HG03575 (cell line): Measurements from ENCODE around the gene PLCXD1.

Source experiments
- ATAC-seq: cut with Tn5 transposase; IDR thresholded peaks from one replicate; pipeline ENCODE4 v1.9.1; 2021; ENCODE audit not compliant: unreplicated experiment, insufficient number of reproducible peaks, low FRiP score; ENCODE audit errors: extremely low read depth

Gene PLCXD1

DNA sequence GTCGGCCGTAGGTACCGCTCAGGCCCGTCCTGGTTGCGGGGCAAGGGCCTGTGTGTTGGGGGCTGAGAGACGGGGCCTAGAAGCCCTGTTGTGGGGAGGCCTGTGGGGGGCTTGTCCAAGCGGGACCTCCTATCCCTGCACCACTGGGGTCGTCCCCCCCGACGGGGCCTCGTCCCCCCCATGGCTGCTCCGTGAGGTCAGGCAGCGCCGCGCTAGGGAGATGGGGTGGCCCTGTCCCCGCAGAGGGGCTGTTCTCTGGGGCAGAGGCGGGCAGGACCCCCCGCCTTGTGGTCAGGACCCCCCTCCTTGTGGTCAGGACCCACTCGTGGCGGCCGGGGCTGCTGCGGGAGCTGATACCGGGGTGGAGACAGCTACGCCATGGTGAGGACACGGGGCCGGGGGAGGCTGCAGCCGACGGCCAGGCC, 49.6 kb downstream of the PLCXD1 start:
- no peak for ATAC-seq

DNA sequence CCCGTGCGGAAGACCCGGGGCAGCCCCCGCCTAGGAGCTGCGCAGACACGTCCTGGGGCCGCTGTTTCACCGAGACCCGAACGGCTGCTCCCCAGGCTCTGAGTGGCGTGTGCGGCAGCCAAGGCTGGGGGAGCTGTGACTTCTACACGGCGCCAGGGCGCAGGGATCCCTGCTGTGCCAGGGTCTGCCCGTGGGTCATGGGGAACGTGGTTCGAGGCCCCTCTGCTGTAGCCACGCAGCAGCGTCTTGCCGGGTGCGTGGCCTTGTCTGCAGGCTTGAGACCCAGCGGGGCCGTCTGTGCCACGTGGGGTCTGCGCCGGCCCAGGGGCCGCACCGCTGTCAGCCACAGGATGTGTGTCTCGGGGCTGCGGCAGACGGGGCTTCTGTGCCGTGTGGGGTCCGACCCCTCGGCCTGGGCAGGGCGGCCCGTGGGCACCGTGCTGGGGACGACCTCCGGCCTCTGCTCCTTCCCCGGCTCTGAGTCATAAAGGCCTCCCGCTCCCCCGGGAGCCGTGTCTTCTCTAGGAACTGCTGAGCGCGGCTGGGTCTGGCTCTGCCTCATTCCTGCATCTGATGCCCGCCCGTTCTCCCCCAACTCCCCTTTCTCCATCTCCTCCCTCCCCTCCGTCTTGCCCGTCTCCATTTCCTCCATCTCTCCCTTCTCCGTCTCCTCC, 50.1 kb downstream of the PLCXD1 start:
- no peak for ATAC-seq

DNA sequence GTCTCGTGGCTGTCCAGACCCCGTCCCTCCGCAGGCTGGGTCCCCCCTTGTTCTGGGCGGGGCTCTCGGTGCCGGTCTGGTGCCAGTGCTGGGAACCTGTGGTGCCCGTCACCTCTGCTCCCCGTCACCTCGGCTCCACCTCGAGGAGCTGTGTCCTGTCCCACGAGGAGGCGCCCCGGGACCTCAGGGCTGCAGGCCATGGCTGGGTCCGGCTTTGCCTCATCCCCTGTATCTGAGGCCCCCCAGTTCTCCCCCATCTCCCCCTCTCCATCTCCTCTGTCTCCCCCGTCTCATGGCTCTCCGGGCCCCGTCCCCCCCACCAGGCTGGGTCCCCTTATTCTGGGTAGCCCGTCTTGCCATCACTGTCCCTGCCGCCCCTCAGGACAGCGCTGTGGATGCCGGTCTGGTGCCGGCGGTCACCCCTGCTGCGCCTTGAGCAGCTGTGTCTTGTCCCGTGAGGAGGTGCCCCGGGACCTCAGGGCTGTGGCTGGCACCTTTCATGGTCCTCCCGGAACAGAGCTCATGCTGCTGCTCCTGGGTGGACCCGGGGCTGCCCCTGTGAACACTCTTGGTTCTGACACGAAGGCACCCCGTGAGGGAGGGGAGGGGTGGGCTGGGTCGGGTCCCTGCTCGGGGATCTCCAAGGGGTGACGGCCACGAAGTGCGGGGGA, 50.8 kb downstream of the PLCXD1 start:
- ATAC-seq: no peak

GRCh38 chrX:332496-332860, 51.3 kb downstream of the PLCXD1 start:
- ATAC-seq: no peak

GRCh38 chrX:332916-333610, 51.9 kb downstream of the PLCXD1 start:
- no peak for ATAC-seq

GRCh38 chrX:333611-334311, 52.6 kb downstream of the PLCXD1 start:
- ATAC-seq: no peak

GRCh38 chrX:334331-334891, 53.2 kb downstream of the PLCXD1 start:
- no peak for ATAC-seq

DNA sequence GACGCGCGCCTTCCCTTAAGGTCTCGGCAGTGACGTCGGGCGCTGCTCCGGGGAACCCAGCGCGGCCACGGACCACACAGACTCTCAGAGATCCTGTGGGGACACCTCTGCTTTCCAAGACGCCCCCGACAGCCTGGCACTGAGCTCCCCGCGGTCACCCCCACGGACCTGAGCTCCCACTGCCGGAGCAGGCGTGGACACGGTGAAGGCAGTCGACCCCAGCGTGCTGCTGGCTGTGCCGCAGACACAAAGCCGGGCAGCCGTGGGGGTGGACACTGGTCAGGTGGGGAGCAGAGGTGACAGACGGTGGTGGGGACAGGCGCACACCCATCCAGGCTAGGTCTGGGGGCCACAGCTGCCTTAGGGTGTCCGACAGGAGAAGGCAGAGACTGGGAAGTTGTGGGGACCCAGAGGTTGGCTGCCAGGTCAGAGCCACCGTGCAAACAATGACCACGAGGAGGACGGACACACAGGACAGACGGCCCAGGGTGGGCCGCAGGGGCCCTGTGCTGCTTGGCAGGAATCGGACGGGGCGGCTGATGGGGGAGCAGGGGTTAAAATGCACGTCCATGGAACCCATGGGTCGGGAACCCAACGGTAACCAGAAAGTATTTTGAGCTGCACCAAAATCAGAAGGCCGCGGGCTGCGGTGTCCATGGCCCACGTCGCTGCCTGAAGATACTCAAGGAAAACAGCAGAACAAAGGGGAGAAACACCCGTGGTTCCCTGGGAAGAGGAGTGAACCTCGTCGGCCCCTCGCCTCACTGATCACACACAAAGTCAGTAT, 54.0 kb downstream of the PLCXD1 start:
- no peak for ATAC-seq

- no peak for ATAC-seq
Measured at GRCh38 chrX:335758-336155, 54.6 kb downstream of the PLCXD1 start.

- no peak for ATAC-seq
Measured at GRCh38 chrX:336227-336626, 55.0 kb downstream of the PLCXD1 start.

GRCh38 chrX:337331-337831, 56.2 kb downstream of the PLCXD1 start:
- no peak for ATAC-seq

GRCh38 chrX:338281-338835, 57.2 kb downstream of the PLCXD1 start:
- no peak for ATAC-seq

- no peak for ATAC-seq
Measured at GRCh38 chrX:338836-339400, 57.7 kb downstream of the PLCXD1 start.

DNA sequence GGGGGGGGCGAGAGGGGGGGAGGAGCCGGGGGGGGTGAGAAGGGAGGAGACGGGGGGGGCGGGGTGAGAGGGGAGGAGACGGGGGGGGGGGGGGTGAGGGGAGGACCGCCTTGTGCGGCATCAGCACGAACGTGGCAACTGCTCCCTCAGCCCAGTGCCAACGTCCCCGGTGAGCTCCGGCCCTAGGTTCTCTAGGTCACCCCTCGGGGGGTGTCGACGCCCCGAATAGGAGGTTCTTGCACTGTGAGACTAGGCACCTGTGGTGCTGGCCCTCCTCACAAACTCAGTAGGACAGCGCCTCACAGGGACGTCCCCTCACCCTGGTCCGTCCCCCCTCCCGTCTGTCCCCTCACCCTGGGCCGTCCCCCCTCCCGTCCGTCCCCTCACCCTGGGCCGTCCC, 58.9 kb downstream of the PLCXD1 start:
- ATAC-seq: no peak

- ATAC-seq: no peak
Measured at GRCh38 chrX:340641-341423, 59.7 kb downstream of the PLCXD1 start.

- ATAC-seq: no peak
Measured at GRCh38 chrX:341541-342101, 60.4 kb downstream of the PLCXD1 start.

DNA sequence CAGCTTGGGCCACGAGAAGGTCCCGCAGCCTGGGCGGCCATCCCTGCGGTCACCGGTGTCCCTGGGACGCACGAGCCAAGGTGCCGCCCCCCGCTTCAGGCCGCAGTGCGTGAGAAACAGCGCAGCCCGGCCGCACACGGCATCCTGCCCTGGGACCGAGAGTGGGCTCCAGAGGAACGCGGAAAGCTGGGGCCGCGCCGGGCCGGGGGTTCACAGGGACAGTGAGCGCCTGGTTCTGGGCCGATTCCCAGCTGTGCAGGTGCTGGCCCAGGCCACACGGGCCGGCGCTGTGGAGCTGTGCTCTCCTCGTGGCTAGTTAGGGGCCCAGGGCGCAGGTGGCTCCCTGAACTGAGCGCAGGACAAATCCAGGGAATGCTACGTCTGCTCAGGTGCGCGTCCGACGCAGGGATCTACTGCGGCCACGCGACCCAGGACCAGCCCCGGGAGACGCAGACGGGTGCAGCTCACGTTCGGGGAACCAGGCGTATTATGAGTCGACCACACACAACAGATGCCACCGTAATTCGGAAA, 63.3 kb downstream of the PLCXD1 start:
- no peak for ATAC-seq
